Left renal cortex interstitium (tissue), 4 donors: ENCODE results near the gene CEP152. TPM values are rescaled to one million over a fixed set of nuclear protein-coding genes. Genes with fewer than 3 reads are reported as not detected.
"Not testable (repeated sequence)": the region's sequence is repeated elsewhere in the genome, so short reads cannot be mapped to it uniquely, and the experiment has no call there.

ENCODE experiments used
- DNase-seq, 4 donors: peaks; one replicate each; pipeline ENCODE4 v3.0.0-alpha.2; 2013; ENCODE audit warnings: low read depth in 4 of 4, low spot score in 2 of 4, missing footprints in 1 of 4
- polyA plus RNA-seq, 4 donors: library from polyadenylated mRNA; unstranded; fragments of 120-200 nt; gene quantifications; one replicate each; pipeline ENCODE4 v1.2.1, GENCODE V29; 2013; ENCODE audit not compliant: insufficient read length in 4 of 4

The CEP152 gene
- polyA plus RNA-seq, 4 donors, result 4.7 to 11.2 (median 8.4) TPM

DNA sequence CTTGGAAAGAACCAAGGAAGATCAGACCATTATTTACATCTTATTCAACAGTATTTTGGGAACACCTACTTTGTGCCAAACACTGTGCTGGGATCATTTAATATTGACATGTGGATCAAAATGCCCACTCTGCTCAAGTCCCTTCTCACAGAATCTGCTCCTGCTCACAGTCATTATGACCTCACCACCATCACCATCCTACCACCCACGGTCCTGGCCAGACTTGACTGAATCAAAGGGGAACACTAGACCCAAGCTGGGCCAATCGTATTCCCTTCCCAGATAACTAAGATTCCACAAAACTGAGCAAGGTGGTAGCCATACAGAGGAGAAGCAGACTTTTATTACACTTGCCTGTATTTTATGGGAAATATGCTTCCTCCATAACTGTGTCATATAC lies 3.4 kb upstream of the CEP152 start:
- no peak for DNase-seq

DNA sequence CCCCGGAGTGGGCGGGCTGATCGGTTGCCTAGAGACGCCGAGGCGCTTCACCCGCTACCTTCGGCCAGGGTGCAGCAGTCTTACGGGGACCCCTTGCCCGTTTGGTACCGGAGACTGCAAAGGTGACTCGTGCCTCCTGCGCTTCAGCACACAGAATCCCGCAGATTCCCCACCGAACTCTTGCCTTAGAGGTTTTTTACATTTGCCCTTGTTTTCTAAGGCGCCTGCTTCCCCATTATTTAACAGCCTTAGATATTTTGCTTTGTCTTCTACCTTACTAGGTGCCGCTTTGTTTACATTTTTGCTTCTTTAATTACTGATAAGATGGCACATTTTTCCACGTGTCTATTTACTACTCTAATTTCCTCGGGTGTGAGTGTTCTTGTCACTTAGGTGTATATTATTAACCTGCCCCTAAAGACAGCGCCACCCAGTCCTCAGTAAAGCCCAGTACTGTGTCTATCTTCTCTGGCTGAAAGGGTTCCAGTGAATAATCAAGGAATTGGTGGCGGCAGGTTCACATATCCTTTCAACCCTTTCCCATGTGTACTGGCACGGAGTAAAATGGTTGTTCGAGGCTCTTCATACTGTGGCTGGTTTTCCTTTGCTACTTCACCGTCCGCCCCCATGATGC lies 573 bp upstream of the CEP152 start:
- DNase-seq, result no peak

DNA sequence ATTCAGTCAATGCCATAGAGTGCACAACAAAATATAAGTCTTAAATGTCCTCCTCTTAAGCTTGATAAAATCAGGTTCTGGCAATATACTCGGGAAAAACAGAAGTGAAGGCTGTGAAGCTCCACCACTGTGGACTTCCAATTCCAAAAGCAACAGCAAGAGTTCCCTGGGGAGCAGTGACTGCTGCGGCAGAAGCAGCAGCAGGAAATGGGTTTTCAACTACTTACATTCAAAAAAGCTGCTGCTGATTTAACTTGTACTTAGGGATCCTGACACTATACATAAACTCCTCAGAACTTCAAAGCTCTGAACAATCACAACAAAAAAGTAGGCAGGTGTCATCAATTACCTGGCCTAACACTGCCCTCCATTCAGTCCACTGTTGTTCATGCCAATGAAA lies 4.7 kb downstream of the CEP152 start:
- DNase-seq, result no peak

DNA sequence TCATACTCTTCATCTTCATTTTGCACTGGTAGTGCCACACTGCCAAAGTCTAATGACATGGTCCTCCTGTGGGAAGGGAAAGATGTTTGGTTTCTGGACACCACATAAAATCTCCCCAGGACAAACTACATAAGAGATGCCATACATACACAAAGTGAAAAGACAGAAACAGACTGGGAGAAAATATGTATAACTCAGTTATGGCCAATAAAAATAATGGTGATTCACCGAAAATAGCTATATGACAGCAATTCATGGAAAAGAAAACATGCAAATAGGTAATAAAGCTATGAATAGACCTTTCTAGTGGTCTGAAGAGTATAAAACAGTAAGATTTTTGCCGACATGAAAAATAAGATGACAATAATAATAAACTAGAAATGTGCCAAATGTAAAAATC lies 5.3 kb downstream of the CEP152 start:
- no peak for DNase-seq

DNA sequence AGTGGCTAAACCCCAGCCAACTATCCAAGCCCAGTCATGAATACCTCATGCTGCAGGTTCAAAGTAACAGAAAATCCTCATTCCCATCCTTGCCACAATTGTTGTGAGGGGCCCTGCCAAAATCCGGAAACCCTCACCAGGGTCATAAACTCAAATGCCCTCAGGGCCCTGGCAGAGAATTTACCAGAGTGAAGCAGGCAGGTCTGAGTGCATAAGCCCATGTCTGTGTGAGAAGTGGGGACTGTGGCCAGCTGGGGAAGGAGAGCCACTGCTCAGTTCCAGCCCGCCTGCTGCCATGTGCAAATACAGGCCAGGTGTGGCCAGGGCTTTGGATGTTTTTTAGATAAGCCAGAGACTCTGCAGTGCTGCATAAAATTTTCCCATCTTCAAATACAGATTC lies 7.0 kb downstream of the CEP152 start:
- no peak for DNase-seq

DNA sequence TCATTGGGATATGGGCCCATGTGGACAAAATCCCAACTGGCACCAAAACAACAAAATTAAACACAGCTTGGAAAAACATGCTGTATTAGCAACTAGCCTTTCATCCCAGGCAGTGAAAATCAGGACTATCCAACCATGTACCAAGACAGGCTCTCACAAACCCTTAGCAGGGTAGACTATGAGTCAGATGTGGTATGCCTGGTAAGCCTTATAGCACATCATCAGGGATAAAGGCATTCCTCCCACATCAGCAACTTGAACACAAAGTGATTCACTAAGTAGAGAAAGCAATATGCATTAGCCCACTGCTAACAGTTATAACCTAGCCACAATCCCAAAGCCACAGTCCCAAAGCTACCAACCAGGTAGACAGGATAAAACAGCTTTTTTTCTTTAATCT lies 8.0 kb downstream of the CEP152 start:
- no peak for DNase-seq

DNA sequence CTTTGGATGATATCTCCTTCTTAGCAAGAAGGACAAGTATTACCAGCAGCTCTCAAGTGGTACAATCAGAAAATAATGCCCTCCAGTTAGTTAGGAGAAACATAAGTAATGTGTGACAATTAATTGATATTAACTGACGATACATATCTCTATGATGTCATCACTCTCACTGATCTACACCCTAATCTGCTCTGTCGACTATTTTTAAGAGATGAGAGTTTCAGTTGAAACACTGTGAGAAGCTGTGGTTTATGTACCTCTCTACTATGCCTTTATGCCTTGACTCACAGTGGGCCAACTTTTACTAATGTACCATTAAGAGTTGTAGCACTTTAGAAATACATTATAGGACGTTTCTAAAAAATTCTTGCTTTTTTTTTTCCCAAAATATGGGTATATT lies 8.6 kb downstream of the CEP152 start:
- no peak for DNase-seq

DNA sequence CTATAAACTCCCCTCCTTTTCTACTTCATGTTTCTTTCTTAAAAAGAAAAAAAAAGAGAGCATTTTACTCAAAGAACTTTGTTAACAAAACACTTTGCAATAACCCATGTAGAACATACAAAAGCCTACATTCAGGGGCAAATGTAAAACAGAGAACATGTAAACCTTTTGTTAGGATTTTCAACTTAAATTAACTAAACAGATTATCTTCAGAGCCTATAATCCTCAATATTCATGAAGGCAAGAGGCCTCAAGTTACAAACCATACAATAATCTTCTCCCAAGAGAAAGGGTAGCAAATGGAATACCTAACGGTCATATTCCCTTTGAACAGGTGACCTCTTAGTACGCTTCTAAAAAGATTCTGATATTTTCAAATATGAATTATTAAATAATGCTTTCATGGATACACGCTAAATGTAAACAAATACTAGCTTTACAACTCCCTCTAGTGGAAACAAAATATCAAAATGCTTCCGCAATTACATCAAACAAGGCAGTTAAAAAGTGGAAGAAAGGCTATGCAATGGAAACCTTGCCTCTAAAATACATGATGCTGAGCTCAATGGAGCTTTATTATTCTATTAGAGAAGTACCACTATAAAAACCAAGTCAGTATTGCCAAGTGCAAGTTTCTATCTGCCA lies 9.9 kb downstream of the CEP152 start:
- no peak for DNase-seq

DNA sequence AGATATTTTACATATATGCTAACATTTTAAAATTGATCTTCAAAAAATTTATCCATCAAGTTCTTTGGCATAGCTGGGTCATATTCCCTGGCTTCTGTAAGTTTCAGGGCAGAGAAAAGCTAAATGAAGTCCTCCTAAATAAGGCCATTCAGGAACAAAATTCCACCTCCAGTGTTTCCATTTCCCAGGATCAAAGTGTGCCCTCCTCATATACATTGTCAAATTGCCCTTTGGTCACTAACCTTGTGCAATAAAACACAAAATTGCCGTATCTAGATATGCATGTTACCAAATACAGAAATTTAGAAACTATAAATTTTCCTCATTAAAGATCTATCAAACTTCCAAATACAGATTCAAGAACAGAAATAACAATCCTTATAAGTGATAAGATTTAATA lies 10.6 kb downstream of the CEP152 start:
- DNase-seq, result no peak

DNA sequence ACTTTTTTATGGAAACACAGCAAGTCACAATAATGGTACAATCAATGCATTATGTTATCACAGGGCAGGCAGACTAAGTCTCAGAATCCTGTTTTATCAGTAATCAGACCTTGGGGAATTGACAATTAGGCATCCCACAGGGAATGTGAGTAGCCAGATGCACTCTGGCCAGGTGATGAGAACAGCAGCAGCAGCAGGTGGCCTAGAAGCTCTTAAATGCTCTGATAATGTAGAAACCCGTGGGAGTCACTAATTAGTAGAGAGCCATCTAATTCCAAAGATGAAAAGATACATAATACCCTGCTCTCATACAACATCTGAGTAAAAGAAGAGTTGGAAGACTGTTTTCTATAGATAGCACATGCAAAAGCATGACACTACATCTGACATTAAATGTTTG lies 12.6 kb downstream of the CEP152 start:
- no peak for DNase-seq

DNA sequence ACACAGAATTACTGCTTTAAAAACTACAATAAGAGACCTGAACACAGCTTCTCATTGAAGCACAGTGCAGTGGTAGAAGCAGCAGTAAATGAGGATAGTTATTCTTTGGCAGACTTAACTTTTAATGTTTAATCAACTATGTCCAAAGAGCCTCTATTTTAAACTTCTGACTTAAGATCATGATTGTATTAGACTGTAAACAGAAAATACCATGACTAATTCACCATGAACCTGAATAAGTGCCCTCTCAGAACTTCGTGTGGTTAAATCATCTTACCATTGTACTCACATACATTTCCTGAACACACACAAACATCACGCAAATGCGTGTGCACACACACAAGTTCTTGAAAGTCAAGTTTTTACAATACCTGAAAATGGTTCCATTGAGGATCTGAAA lies 13.9 kb downstream of the CEP152 start:
- DNase-seq, result no peak

DNA sequence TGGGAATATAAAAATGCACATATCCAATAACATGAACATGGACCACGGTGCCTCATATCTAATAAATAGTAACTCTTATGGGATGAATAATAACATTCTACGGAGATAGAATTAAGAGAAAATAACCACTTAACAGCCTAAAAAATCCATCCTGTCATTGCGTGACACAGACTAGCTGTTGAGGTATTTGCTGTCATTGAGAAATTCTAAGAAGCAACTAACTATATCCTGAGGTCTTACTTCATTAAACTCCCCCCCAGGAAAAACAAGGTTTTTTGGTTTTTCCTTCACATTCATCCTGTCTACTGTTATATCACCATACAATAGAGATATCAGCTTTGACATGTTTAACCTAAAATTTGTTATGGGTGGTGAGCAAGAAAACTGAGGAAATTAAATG lies 14.3 kb downstream of the CEP152 start:
- DNase-seq, result no peak

DNA sequence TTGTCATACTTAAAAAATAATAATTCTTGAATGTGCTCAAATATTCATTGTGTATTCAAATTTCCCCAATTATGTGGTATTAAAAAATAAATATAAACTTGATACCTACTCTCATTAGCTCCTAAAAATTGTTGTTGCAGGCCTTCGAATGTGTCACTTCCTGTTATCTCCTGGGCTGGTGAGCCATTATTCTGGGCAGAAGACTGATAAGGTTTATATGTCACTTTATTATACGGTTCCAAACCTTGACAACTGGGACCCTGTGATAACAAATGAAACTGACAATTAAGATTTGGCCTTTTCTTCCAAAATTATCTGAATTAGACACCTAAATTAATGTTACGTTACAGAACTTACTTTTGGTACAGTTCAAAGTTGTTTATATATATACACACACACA lies 15.0 kb downstream of the CEP152 start:
- no peak for DNase-seq

DNA sequence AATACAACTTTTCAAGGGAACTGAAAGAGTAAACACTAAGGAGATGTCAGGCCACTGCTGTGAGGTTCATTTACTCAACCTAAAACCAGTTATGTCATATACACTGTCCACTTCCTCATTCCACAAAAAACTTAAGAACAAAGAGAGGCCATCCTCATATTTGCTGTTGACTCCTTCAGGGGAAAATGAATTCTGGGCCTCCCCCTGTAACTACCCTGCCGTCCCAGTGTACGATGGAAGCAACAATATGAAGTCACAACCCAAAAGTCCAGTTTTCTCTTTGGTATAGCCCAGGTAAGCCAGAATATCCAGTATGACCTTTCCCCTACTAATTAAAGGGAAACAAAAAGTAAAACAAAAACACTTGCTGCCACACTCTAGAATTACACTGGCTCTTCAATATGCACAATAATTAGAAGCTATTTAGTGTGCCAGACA lies 16.2 kb downstream of the CEP152 start:
- DNase-seq, result no peak

DNA sequence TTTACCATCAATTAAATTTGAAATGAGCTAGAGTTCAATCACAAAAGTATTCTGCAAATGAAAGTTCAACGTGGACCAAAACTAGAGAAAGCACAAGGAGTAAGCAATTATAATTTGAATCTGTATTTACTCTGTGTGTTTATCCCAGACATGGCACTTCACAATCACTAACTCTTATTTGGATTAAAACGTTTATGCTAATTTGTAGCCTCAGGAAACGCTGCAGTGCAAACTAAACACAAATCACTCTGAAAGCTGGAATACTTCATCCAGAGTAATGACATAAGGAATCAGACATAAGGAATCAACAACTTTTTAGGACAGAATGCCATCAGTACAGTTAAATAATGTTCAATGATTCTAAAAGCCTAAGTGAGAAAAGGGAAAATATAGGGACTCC lies 18.5 kb downstream of the CEP152 start:
- no peak for DNase-seq

DNA sequence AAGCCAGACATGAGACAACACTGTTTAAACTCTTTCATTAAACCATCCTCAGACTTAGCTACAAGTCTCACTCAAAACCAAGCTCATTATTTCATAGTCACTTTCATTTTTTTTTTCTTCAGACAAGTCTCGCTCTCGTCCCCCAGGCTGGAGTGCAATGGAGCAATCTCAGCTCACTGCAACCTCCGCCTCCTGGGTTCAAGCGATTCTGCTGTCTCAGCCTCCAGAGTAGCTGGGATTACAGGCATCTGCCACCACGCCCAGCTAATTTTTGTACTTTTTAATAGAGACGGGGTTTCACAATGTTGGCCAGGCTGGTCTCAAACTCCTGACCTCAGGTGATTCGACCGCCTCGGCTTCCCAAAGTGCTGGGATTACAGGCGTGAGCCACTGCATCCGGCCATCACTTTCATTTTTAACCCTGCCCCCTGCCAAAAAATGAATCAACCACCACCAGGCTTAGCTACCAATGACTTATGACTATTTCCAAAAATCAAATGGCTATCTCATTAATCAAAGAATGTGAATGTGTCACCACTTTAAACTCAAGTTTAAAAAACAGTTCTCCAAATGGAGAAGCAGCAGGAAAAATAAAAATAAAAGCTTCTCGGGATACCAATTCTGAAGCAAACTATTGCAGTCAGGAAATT lies 20.3 kb downstream of the CEP152 start:
- DNase-seq, result not testable (repeated sequence)

DNA sequence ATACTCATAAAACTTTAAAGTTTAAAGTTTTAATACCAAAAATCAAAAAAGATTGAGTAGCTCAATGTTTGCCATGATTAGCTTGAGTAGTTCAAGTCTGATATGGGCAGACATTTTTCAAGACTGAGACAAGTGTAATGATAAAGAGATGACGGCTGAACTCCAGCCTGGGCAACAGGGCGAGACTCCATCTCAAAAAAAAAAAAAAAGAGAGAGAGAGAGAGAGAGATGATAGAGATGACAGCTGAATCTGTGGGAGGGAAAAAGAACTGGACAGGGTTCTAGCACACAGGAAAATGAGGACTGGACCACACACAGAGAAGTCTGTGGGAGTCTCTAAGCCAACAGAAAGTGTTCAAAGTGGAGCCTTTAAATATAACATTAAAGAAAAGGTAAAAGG lies 25.2 kb downstream of the CEP152 start:
- no peak for DNase-seq

DNA sequence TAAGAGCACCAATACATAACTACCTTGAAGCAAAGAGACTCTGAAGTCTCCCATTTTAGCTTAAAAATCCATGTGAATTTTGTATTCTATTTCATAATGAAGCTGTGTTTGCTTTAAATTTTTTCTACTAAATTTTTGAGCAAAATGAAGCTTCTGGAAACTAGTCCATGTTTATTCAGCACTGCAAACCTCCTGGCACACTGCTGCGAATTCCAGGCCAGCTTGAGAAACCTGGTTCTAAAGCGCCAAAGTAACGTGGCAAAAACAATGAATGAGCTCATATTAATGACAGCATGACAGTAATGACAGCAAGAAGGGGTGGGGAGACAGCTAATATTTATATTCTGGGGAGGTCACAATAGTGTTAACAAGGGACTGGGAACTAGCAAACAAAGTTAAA lies 25.7 kb downstream of the CEP152 start:
- DNase-seq, result no peak

DNA sequence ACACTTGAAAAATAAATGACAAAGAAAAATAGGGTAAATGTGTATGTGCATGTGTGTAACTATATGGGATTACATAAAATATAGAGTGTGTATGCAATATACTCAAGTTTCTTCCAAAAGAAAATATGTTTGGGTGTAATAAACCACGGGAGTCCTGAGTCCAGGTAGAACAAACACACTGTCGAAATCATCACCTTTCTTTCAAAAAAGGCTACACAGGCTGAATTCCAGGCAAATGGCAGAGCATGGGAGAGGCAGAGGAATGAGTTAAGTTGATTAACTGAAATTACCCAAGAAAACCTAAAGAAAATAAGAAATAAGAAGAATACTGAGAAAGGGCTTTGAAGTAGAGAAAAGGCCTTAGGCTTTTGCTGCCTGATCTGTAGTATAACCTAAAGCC lies 26.1 kb downstream of the CEP152 start:
- no peak for DNase-seq

DNA sequence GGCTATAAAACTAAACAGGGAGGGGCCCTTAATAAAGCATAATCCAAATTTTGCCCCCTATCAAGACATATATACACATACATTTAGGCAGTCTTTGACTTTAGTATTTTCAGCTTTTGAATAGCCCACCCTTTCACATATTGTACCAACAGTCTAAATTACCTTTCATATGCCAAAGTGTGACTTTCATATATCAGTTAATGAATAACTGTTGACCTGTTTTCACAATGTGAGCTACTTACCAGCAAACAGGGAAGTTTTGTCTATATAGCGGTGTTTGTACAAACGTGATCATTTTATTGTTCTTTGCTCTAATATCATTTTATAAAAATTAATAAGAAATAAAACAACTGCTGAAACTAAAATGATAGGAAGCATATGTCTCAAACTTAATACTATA lies 28.0 kb downstream of the CEP152 start:
- no peak for DNase-seq

DNA sequence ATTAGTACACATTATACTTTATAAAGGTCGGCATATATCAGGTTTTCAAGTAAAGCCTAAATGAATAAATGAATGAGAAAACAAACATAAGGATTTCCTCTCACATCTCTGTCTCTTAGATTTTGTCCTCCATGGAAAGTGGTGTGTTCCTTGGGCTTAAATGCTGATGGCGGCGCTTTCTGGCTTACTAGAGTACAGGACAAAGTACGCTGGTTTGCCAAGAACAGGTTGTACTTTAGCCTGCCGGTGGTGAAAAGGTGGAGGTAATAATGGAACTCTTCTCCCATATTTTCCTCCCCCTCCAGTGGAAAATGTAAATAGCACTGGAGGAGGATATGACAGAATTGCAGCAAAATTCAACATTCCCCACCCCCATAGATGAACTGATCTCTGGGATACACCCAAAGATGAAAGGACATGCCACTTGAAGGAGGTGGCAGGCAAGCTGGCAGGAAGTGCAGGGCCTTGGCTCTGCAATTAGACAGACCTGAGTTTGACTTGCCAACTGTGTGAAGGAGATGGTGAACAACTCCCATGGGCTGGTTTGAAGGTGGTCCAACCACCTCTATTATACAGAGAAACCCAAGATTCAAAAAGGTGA lies 29.3 kb downstream of the CEP152 start:
- no peak for DNase-seq

DNA sequence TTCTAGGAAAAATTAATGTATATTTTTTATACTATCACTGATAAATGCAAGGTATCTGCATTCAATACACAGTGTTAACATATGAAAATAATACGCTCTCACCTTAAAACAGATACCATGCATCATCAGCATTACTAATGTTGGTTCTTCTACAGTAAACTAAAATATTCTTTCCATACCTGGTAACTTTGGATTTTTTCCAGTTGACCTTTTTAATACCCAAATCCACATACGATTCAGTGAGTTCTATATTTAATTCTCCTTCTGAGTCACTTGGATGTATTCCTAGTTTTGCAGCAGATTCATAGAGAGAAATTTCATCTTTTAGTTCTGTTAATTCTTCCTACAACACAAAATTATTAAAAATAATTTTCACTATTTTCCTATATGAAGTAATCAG lies 29.9 kb downstream of the CEP152 start:
- DNase-seq, result no peak
